NCI-H1417 (cell line): Measurements from ENCODE around the gene P2RY2.

Experiments
- DNase-seq, 3 experiments: peaks; one replicate each; lab custom pipeline; 2025; lab: John Stamatoyannopoulos, UW

Gene P2RY2

DNA sequence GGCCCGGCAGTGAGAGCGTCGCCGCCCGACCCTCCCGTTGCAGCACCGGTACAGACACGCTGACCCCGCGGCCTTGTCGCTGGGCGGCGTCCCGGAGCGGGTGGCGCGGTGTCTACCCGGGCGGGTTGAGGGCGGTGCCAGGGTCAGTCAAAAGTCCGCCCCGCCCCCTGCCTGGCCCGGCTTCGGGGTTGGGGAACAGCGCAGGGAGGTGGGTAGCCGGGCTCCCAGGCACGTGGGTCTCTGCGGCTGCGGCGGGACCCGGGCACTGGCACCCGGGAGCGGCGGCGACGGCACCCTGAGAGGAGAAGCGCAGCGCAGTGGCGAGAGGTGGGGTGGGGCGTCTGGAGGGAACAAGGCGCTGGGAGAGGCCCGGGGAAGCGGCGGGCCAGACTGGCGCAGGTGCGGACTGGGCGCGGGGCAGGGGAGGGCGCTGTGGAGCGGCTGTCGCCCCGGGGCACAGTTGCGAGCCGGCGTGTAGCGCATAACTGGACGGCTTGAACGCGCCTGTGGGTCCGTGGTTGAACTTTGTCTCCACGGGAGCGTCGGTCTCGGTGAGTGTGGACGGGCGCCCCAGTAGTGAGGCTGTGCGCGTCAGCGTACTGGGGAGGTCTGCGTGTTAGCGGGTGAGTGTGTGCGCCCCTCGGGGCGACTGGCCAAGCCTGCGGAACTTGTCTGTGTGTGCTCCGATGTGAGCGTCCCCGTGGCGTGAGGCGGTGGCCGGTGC, at the start of gene P2RY2:
P2RY2 (plus strand) TSS at position 176 of the 724 bp plus-strand sequence. CDS start 15,879 bp downstream, outside the sequence.
- DNase-seq: peak in 2 of 3 experiments; percentile 31 to 46

GRCh38 chr11:73168925-73169579, 49.0 kb upstream of the P2RY2 start:
- DNase-seq: no peak

DNA sequence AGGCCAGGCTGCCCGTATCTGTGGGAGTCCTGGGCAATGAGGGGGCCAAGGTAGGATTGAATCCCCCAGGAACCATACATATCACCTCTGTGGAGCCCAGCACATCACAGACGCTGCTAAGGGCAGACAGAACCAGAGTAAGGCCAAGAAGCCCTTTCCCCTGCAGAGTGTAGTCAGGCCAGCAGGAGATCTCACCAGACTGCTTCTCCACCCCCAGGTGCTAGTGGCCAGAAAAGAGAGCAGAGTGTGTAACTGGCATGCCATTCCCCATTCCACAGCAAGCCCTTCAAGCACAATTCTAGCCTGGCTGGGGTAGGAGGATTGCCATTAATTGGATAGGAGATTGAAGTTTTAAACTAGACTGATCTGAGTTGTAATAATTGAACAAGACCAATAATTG, 47.9 kb upstream of the P2RY2 start:
- no peak for DNase-seq

DNA sequence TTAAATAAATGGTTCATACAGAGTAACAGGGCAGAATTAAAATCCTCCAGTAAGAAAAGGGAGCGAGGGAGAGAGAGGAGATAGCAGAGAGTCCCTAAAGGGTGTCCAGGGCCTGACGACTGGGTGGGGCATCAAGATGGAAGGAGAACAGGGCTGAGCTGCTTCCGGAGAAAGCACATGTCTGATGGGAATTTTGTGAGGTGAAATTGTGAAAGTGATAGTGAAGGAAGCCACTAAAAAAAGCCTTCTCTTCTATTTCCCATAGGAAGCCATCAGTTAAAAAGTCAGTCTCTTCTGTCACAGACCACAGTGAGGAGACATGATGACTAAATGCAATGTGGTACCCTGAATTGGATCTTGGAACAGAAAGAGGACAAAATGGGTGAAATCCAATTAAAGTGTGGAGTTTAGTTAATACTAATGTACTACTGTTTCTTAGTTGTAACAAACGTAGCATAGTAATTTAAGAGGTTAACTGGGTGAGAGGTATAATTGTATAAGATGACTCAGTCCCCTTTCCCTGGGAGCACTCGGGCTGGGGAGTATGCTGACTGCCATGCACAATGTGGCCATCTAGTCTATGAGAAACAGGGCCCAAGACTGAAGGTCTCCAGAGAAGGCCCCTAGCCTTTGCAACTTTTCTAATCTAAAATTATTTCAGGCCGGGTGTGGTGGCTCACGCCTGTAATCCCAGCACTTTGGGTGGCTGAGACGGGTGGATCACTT, 46.5 kb upstream of the P2RY2 start:
- no peak for DNase-seq

- DNase-seq: no peak
Observed at GRCh38 chr11:73172992-73173656, 45.0 kb upstream of the P2RY2 start.

- DNase-seq: no peak
Observed at GRCh38 chr11:73173755-73174494, 44.2 kb upstream of the P2RY2 start.

- DNase-seq: no peak
Observed at GRCh38 chr11:73174495-73174791, 43.6 kb upstream of the P2RY2 start.

DNA sequence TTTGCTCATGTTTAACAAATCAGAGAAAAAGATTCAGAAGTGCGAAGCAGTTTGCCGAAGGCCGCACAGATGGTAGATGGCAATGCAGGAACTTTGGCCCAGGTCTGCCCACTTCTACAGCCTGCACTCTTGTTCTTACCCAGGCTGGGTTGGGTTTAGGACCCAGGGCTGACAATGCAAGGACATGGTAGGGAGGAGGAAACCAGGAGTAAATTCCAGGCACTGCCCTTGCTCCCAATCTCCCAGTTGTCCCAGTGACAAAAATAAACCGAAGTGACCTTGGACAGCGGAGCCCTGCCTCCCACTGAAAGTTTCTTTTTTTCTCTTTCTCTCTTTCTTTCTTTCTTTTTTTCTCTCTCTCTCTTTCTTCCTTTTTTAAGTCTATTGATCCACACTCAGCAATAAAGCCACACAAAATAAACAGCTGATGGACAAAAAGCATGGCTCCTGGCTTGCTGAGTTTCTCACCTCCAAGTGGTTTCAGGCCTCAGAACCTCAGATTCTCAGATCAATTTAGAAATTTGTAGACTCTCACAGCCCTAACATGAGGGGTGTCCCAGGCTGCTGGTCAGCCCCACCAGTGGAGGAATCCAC, 42.4 kb upstream of the P2RY2 start:
- no peak for DNase-seq

DNA sequence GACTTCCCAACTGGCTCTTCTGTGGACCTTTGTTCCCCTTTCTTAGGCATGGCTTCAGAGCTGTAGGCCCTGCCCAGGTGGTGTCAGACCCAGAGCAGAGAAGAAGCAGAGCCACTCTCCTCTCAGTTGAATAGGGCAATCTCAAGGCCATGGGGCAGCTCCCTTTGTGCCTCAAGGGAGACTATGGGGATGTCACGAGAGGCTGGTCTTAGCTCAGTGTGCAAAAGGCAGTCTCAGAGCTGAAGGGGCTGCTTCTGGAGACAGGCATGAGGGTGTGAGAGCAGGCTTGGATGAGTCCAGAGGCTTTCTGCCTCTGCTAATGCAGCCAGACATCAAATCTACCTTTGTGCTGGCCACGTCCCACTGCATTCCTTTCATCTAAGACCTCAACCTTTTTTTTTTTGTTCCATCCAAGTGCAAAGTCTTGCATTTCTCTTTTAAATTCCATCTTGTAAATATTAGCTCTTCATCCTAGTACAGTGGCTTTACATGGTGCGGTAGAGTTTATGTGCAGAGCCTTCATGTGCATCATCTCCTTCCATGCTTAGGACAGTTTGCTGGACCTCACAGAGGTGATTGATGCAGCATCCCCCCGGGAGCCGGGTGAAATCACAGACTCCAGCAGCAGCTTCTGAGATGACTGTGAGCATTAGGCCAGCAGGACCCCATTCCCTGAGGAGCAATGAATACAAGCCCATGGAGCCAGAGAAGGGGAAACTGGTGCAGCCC, 41.8 kb upstream of the P2RY2 start:
- DNase-seq: no peak

GRCh38 chr11:73176874-73177155, 41.3 kb upstream of the P2RY2 start:
- DNase-seq: no peak

GRCh38 chr11:73177380-73177777, 40.7 kb upstream of the P2RY2 start:
- DNase-seq: no peak

- peak; percentile 38 to 79 (median 59) for DNase-seq
Observed at GRCh38 chr11:73177778-73178539, 40.1 kb upstream of the P2RY2 start.

DNA sequence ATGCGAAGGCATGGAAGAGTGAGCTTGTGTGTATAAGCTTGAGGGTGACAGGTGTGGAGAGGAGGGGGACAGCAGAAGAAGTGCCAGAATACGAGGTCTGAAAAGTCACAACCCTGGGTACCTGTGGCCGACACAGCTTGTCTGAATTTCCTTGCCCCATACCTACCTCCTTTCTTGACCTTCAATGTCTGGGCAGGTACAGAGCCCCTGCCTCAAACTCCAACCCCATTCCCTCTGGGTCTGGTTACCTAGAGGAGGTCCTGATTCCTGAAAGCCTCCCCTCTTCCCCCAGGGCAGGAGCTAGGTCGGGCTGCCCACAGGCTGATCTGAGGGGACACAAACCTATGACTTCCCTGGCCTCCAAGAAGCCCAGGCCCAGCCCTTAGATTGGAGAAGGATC, 39.4 kb upstream of the P2RY2 start:
- DNase-seq: no peak

DNA sequence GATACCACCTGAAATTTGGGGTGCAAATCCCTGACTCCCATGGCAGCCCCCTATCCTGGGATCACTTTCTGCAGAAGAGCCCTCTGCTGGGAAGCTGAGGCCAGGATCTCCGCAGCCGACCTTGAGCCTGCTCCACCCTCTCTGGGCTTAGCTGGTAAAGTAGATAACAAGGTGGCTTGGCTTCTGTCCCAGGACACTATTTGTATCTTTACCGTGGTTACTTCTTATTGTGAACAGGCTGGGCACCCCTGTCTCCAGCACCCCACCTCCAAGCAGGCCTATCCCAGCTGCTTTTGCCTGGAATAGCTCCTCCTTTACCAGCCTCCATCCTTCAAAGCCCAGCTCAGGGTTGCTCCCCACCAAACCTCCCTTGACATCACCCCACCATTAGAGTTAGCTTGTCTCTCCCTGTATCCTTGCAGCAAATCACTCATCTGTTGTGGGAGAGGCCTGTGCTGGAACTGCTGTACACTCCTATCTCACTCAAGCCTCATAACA, 35.2 kb upstream of the P2RY2 start:
- no peak for DNase-seq

- DNase-seq: peak; percentile 35 to 79 (median 54)
Observed at GRCh38 chr11:73184953-73185671, 33.0 kb upstream of the P2RY2 start.

- DNase-seq: no peak
Observed at GRCh38 chr11:73185680-73186293, 32.3 kb upstream of the P2RY2 start.

DNA sequence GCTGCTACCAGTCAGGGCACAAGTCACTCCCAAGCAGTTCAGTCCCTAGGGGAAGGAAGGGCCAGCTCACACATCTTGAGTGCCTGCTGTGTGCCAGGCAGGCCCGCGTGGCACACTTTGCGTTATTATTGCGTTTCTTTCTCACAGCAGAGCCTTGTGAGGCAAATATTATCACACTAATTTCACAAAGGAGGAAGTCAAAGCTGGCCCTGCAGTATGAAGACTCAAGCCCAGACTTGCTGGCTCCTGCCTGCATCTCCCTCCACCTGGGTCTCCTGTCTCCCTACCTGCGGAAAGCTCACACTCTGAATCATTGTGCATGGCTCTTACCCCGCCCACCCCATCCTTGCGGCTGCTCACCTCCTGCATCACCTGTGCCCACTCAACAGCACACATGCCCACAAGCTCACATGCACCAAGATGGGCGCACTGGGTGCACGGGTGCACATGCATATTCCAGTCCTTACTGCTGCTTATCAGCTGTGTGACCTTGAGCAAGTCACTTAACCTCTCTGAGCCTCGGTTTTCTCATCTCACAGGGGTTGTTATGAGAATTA, 31.7 kb upstream of the P2RY2 start:
- DNase-seq: peak in 2 of 3 experiments; percentile 15

DNA sequence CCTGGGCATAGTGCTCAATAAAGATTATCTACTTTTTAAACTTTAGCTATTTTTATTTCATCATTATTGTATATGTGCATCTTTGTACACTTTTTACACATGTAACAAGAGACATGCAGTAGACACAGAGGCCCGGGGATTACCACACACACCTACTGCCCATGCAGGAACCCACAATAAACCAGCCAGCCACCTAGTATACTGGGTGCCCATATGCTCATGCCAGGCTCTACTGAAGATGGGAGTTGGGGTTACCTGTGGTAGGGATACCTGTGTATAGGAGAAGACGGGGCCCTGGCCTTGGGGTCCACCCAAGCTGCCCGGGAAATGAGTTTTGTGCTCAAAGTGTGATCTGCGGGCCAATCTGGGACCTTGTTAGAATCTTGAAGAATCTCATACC, 31.2 kb upstream of the P2RY2 start:
- no peak for DNase-seq

GRCh38 chr11:73187854-73188253, 30.2 kb upstream of the P2RY2 start:
- no peak for DNase-seq
